Heart right ventricle (tissue), 16 donors: ENCODE data around the gene CPNE4. TPM values are rescaled to one million over a fixed set of nuclear protein-coding genes. Genes with fewer than 3 reads are reported as not detected.

Experiments
- ATAC-seq, 8 donors: fragments of 200-7000 bp; cut with Tn5 transposase; one replicate each; pipeline ENCODE4 v1.9.1; 2020; ENCODE audit warnings: mild to moderate bottlenecking in 8 of 8, moderate library complexity in 8 of 8, moderate number of reproducible peaks in 1 of 8
- DNase-seq, 2 donors: peaks; one replicate each; pipeline ENCODE4 v3.0.0-alpha.2; 2020
- H3K27ac ChIP-seq, 10 donors: fragments of 200-600 bp; sonication (generic) in 2 of 10; one replicate each; pipeline versions ENCODE4 v1.5.0 to v1.8.0; 2020 to 2022; ENCODE audit warnings: mild to moderate bottlenecking in 3 of 10
- H3K27me3 ChIP-seq, 7 donors: fragments of 200-600 bp; one replicate each; pipeline ENCODE4 v1.8.0; 2021 to 2022; ENCODE audit warnings: mild to moderate bottlenecking in 2 of 7
- H3K36me3 ChIP-seq, 9 donors: fragments of 200-600 bp; sonication (generic) in 1 of 9; one replicate each; pipeline versions ENCODE4 v1.5.0 to v1.8.0; 2020 to 2022; ENCODE audit warnings: mild to moderate bottlenecking in 2 of 9
- H3K4me1 ChIP-seq, 9 donors: fragments of 200-600 bp; sonication (generic) in 1 of 9; one replicate each; pipeline versions ENCODE4 v1.5.0 to v1.8.0; 2020 to 2022; ENCODE audit warnings: mild to moderate bottlenecking in 4 of 9
- H3K4me3 ChIP-seq, 10 donors: fragments of 200-600 bp; sonication (generic) in 2 of 10; one replicate each; pipeline versions ENCODE4 v1.5.0 to v1.8.0; 2020 to 2022; ENCODE audit warnings: mild to moderate bottlenecking in 7 of 10, moderate library complexity in 2 of 10
- H3K9me3 ChIP-seq, 11 donors: fragments of 200-600 bp in 10 of 11; sonication (generic) in 2 of 11; one replicate each; pipeline versions ENCODE4 v1.5.0 to v1.8.0; 2013 to 2022; ENCODE audit warnings: mild to moderate bottlenecking in 2 of 11, control low read depth in 1 of 11, moderate library complexity in 1 of 11
- WGBS, 2 donors: extraction: QIAGEN DNeasy Blood & Tissue Kit; methylation state at CpG; one replicate each; pipeline ENCODE4 v1.1.7; 2013; ENCODE audit warnings: inconsistent platforms in 1 of 2; 5-methylcytosine and 5-hydroxymethylcytosine counted together
- intact Hi-C, 10 donors: fragments of 100-400 bp; cut with DNase I; formaldehyde crosslinking; loops; one replicate each; pipeline versions ENCODE4 v1.11.1 to v1.14.2; 2022
- polyA plus RNA-seq, 2 donors: library from polyadenylated mRNA; stranded (reverse); fragments of 200-250 nt; gene quantifications; one replicate each; pipeline ENCODE4 v1.2.3, GENCODE V29; 2013
- total RNA-seq, 10 donors: library from RNA; stranded (reverse); fragmentation: NEBNext Ultra II Directional in 3 of 10; extraction: Animal tissue kit (Norgen Biotek cat#: 25700) in 3 of 10; gene quantifications; one replicate each; pipeline versions ENCODE4 v1.2.1 to v1.2.4, GENCODE V29; 2021 to 2023
- TF ChIP-seq, protein P1 (sequence below), 9 donors: fragments of 200-600 bp; sonication (generic) in 2 of 9; IDR thresholded peaks; one replicate each; pipeline versions ENCODE4 v1.5.0 to v1.8.0; 2021 to 2022; ENCODE audit warnings: antibody characterized with exemption in 9 of 9, mild to moderate bottlenecking in 5 of 9, moderate library complexity in 1 of 9
- donor health status: Arrhythmogenic right ventricular cardiomyopathy.
- donor health status: ischemic (EF 13 %, LVEDD 7.1; RV severe dilation, severe dysfunction).
- donor health status: healthy with polysubstance abuse.
- donor health status: DM: no; HTN: yes; CAD: no.
- donor health status: DM: no; HTN: no; CAD: no.
- donor health status: ischemic (EF 25% LVEDD 6.9; RV normal size, moderate dysfunction).
- donor health status: ischemic (EF 25% LVEDD 5.7; RV mildly dilated, moderate dysfunction).
- donor health status: healthy.
- donor health status: DM: yes; HTN: yes; CAD: no.
- donor health status: Ischemic cardiomyopathy.
- donor health status: ischemic (EF 35%, LVEDD 5.7; RV mildly dilated, moderate dysfunction).
- donor health status: nonischemic (EF 11% LVEDD 7.7; RV severe dilation, severe dysfunction).
- donor health status: DM: yes; HTN: yes; CAD: no.
- donor health status: PGD.
- donor health status: ischemic (EF 29% LVEDD 5.4; RV normal size, mild dysfunction).
- donor health status: nonischemic (EF 23%, LVEDD 6.1; RV moderate dilation, normal function).

CPNE4 gene
- total and polyA plus RNA-seq, 12 donors = 1.5 to 116 (median 24.8) TPM

DNA sequence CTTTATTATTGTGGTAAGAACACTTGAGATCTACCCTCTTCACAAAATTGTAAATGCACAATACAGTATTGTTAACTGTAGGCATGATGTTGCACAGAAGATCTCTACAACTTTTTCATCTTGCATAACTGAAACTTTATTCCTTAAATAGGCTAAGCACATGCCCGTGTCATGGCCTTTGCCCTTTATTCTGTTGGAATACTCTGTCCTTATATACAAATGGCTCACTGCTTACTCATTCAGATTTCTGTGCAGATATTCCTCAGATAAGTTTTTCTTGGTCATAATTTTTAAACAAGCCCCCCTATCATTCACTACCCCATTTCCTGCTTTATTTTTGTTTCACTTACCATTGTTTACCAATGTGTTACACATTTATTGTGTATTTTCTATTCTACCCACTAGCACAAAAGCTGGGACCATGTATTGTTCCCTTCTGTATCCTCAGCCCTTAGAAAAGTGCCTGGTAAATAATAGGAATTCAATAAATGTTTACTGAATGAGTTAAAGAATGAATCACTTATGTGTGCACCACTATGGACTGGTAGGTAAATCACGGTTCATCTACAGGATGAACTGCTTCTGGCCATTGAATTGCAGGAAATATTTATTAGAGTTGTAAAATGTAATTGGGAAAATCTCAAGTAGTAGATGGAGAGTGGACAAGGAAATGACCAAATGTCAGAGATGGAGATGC is 151.0 kb downstream of the CPNE4 start:
- H3K27ac ChIP-seq = no peak overlapping the region
- H3K4me1 ChIP-seq = no peaks in the 10 kb centered on the region
- H3K36me3 ChIP-seq = no peaks in the 10 kb centered on the region
- TF ChIP-seq, protein P1, sequence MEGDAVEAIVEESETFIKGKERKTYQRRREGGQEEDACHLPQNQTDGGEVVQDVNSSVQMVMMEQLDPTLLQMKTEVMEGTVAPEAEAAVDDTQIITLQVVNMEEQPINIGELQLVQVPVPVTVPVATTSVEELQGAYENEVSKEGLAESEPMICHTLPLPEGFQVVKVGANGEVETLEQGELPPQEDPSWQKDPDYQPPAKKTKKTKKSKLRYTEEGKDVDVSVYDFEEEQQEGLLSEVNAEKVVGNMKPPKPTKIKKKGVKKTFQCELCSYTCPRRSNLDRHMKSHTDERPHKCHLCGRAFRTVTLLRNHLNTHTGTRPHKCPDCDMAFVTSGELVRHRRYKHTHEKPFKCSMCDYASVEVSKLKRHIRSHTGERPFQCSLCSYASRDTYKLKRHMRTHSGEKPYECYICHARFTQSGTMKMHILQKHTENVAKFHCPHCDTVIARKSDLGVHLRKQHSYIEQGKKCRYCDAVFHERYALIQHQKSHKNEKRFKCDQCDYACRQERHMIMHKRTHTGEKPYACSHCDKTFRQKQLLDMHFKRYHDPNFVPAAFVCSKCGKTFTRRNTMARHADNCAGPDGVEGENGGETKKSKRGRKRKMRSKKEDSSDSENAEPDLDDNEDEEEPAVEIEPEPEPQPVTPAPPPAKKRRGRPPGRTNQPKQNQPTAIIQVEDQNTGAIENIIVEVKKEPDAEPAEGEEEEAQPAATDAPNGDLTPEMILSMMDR (IDR thresholded peaks at IDR 0.05) = no peak
- WGBS, 2 donors = 35 to 68% methylated on average over 2 of the region's 2 CpGs
- H3K9me3 ChIP-seq = peaks cover 0 to 9% (median 0%) of the 10 kb centered on the region in 11 donors
- no peak overlapping the region for H3K4me3 ChIP-seq
- no peak for DNase-seq
- no peak for ATAC-seq
- intact Hi-C loops = no loop called here
- H3K27me3 ChIP-seq = no peaks in the 10 kb centered on the region

- intact Hi-C loops = no loop called here
- Histone ChIP-seq H3K9me3 (peaks cover 0 to 9% (median 0%) of the 10 kb centered on the region in 11 donors), H3K27me3 (no peaks in the 10 kb centered on the region), H3K4me3 (no peak overlapping the region), H3K36me3 (no peaks in the 10 kb centered on the region), H3K27ac (no peak overlapping the region), H3K4me1 (no peaks in the 10 kb centered on the region)
- ATAC-seq = no peak
- TF ChIP-seq, protein P1 (IDR thresholded peaks at IDR 0.05) = no peak
- DNase-seq = no peak
Observed at GRCh38 chr3:131883086-131883485, 151.7 kb downstream of the CPNE4 start.

GRCh38 chr3:131881777-131882176 is 153.0 kb downstream of the CPNE4 start:
- Histone ChIP-seq H3K27me3 (no peaks in the 10 kb centered on the region), H3K4me3 (no peak overlapping the region), H3K36me3 (no peaks in the 10 kb centered on the region), H3K9me3 (peaks cover 0 to 9% (median 0%) of the 10 kb centered on the region in 11 donors), H3K4me1 (no peaks in the 10 kb centered on the region), H3K27ac (no peak overlapping the region)
- TF ChIP-seq, protein P1 (IDR thresholded peaks at IDR 0.05) = no peak
- no peak for DNase-seq
- intact Hi-C loops = no loop called here
- 89 to 95% methylated on average over 3 of the region's 3 CpGs for WGBS, 2 donors
- ATAC-seq = no peak

DNA sequence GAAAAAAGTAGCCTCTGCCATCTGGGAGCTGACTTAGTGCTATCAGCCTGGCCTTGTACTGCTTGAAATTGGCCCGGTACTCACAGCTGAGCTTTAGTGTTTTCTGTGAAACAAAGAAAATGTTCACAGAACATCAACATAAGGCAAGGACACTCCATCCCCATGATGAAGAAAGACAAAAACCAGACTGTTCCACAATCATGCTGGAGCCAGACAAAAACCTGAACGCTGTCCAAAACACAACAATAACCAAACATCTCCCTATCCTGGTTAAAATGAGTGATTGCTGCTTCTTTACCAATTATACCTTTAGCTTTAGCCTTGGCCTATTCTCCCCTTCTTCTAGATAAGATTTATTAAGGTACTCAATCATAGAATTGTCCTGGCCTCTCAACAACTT is 153.9 kb downstream of the CPNE4 start:
- ATAC-seq = no peak
- Histone ChIP-seq H3K27ac (no peak overlapping the region), H3K4me1 (no peaks in the 10 kb centered on the region), H3K4me3 (no peak overlapping the region), H3K36me3 (no peaks in the 10 kb centered on the region), H3K27me3 (no peaks in the 10 kb centered on the region), H3K9me3 (peaks cover 0 to 9% (median 0%) of the 10 kb centered on the region in 11 donors)
- intact Hi-C loops = no loop called here
- TF ChIP-seq, protein P1 (IDR thresholded peaks at IDR 0.05) = no peak
- DNase-seq = no peak
- WGBS, 2 donors = 41 to 65% methylated on average over 2 of the region's 2 CpGs
